ENCODE results near the gene TRAFD1. TPM values are rescaled to one million over a fixed set of nuclear protein-coding genes. Genes with fewer than 3 reads are reported as not detected.

TRAFD1 gene
- total and polyA plus RNA-seq, 9 of the 15 experiments (the other 6 are each of a cell fraction or from before 2014, with no cell fraction given), result 41.3 to 85.5 (median 54.5) TPM

DNA sequence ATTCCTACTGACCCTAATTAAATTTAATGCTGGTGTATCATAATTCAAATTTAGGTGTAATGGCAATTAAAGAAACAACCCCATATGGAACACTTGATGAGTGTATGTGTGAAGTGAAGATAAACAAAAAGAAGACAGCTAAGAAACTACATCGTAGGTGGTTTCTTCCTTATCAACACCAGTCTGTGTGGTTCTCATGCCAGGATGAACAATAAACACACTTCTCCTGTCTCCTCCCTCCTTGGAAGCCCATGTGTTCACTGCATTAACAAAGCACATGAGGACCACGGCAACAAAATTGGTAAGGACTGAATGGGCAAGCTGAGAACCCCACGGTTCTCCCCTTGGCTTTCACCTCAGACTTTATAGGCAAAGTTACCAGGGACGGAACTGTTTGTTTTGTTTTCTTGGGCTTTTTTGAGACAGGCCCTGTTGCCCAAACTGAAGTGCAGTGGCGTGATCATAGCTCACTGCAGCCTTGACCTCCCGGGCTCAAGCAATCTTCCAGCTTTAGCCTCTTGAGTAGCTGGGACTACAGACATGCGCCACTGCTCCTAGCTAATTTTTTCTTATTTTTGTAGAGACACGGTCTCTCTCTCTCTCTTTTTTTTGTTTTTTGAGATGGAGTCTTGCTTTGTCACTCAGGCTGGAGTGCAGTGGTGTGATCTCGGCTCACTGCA is 71.0 kb downstream of the TRAFD1 start (continued):
- TF ChIP-seq RBM15 (IDR thresholded peaks at IDR 0.05; ENCODE audit: insufficient read depth, low read length), result no peak
- TF ChIP-seq, protein P1, sequence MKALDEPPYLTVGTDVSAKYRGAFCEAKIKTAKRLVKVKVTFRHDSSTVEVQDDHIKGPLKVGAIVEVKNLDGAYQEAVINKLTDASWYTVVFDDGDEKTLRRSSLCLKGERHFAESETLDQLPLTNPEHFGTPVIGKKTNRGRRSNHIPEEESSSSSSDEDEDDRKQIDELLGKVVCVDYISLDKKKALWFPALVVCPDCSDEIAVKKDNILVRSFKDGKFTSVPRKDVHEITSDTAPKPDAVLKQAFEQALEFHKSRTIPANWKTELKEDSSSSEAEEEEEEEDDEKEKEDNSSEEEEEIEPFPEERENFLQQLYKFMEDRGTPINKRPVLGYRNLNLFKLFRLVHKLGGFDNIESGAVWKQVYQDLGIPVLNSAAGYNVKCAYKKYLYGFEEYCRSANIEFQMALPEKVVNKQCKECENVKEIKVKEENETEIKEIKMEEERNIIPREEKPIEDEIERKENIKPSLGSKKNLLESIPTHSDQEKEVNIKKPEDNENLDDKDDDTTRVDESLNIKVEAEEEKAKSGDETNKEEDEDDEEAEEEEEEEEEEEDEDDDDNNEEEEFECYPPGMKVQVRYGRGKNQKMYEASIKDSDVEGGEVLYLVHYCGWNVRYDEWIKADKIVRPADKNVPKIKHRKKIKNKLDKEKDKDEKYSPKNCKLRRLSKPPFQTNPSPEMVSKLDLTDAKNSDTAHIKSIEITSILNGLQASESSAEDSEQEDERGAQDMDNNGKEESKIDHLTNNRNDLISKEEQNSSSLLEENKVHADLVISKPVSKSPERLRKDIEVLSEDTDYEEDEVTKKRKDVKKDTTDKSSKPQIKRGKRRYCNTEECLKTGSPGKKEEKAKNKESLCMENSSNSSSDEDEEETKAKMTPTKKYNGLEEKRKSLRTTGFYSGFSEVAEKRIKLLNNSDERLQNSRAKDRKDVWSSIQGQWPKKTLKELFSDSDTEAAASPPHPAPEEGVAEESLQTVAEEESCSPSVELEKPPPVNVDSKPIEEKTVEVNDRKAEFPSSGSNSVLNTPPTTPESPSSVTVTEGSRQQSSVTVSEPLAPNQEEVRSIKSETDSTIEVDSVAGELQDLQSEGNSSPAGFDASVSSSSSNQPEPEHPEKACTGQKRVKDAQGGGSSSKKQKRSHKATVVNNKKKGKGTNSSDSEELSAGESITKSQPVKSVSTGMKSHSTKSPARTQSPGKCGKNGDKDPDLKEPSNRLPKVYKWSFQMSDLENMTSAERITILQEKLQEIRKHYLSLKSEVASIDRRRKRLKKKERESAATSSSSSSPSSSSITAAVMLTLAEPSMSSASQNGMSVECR (CRISPR knock-in tag; IDR thresholded peaks at IDR 0.05), result no peak

DNA sequence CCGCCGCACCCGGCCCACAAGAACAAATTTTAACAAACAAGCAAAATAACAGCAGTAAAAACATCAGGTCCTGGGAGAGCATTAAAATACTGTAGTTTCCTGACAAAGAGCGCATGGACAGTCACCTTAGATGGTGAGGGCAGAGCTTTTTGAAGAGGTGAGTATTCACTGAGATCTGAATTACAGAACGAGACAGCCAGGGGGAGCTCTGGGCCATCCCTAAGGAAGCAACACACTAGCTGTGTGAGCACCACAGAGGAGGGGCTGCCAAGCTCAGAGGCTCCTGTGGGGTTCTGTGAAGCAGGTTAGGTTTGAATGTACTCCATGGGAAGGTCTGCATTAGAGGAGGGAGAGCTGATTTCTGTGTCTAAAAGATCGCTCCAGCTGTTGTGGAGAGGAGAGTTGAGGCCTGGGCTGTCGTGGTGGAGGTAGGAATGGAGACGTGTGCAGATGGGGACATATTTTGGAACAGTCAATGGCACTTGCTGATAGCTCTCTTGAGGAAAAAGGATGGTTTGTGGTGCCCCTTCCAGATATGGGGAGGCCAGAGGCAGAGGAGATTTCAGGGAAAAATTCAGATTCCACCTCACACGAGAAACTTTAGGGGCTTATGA is 72.9 kb downstream of the TRAFD1 start:
- no peaks in the 10 kb centered on the region for H3K9me3 ChIP-seq (replicated peaks; ENCODE audit: control insufficient read depth, insufficient read depth, low read depth, low read length)
- ATAC-seq, result peak; percentile 100
- H4K20me1 ChIP-seq (replicated peaks; ENCODE audit: control insufficient read depth, insufficient read depth, low read length), result no peaks in the 10 kb centered on the region
- in situ Hi-C loops (cut with MboI) (loop anchor here (5.0 kb wide), 1 partner anchor 189 kb away; no protein-coding TSS in a partner anchor), intact Hi-C loops (cut with micrococcal nuclease) (loop anchor here (1.0 kb wide), 3 partner anchors 184 to 213 kb away; partner anchors contain the start of gene HECTD4)
- no peaks in the 10 kb centered on the region for H3K9me1 ChIP-seq (ENCODE audit: control insufficient read depth, insufficient read depth, low read length)
- no peak overlapping the region for H3K27ac ChIP-seq (ENCODE audit: extremely low read depth, low read depth, low read length)
- WGBS (ENCODE audit: insufficient coverage, low coverage, missing lambda C conversion rate), result 80% methylated on average over 9 of the region's 9 CpGs
- no TSS peak for BruUV-seq (replicated peaks)
- no peak overlapping the region for H2AFZ ChIP-seq (ENCODE audit: low read depth, low read length)
- FAIRE-seq, result peak; percentile 87
- ChIA-PET POLR2A (interaction anchor here (0.6 to 1.5 kb wide), 7 partner anchors 18 to 248 kb away, joined by 3 to 4 read pairs (median 3); no protein-coding TSS in a partner anchor), CTCF (ENCODE audit: low intra/inter-chr PET ratio) (interaction anchor here (1.3 to 2.3 kb wide), 2 partner anchors 189 to 211 kb away, joined by 4 to 15 read pairs; partner anchors contain the start of gene RPL6)
- peaks cover 0 to 3% of the 10 kb centered on the region in 2 experiments; a peak in 2 of 5 replicates for H3K4me1 ChIP-seq (replicated peaks in 1 of 2; ENCODE audit: control insufficient read depth in 2 of 2, insufficient read depth in 2 of 2, low read length in 2 of 2)
- no peak overlapping the region for H3K4me2 ChIP-seq (ENCODE audit: insufficient read depth, low read length)
- H3K79me2 ChIP-seq (ENCODE audit: control insufficient read depth, insufficient read depth, low read length), result no peaks in the 10 kb centered on the region
- no peaks in the 10 kb centered on the region for H3K27me3 ChIP-seq (ENCODE audit: control insufficient read depth in 2 of 2, insufficient read depth in 2 of 2, low read length in 2 of 2)
- H3K4me3 ChIP-seq, result no peak overlapping the region
- H3K9ac ChIP-seq (ENCODE audit: insufficient read depth in 1 of 2, low read depth in 2 of 2, low read length in 2 of 2), result no peak overlapping the region
- peak; percentile 31 to 77 (median 58) for DNase-seq (ENCODE audit: extremely low read depth in 1 of 4, low spot score in 3 of 4)
- peaks cover 61% of the 10 kb centered on the region for H3K36me3 ChIP-seq (ENCODE audit: control insufficient read depth, insufficient read depth, low read length)
- TF ChIP-seq POLR2A (conservative IDR thresholded peaks at IDR 0.05) (no peak), PRPF4 (IDR thresholded peaks at IDR 0.05; ENCODE audit: insufficient read depth, low read depth, low read length, poor library complexity, severe bottlenecking) (no peak), TBP (optimal IDR thresholded peaks at IDR 0.05; ENCODE audit: low read depth, low read length) (peak; percentile 4), ZNF3 (CRISPR knock-in tag; IDR thresholded peaks at IDR 0.05) (no peak), HEY1 (CRISPR knock-in tag; IDR thresholded peaks at IDR 0.05; ENCODE audit: borderline replicate concordance) (no peak), ZSCAN29 (IDR thresholded peaks at IDR 0.05) (no peak), SMARCC2 (IDR thresholded peaks at IDR 0.05; ENCODE audit: low read depth) (no peak), CEBPG (CRISPR knock-in tag; IDR thresholded peaks at IDR 0.05) (no peak), CEBPG (tag; conservative IDR thresholded peaks at IDR 0.05 in 1 of 2, IDR thresholded peaks at IDR 0.05 in 1 of 2) (no peak), ETV5 (CRISPR knock-in tag; IDR thresholded peaks at IDR 0.05; ENCODE audit: low read depth) (no peak), ZNF57 (CRISPR knock-in tag; IDR thresholded peaks at IDR 0.05) (no peak), ZNF785 (CRISPR knock-in tag; IDR thresholded peaks at IDR 0.05) (no peak)
- TF ChIP-seq, protein P2, sequence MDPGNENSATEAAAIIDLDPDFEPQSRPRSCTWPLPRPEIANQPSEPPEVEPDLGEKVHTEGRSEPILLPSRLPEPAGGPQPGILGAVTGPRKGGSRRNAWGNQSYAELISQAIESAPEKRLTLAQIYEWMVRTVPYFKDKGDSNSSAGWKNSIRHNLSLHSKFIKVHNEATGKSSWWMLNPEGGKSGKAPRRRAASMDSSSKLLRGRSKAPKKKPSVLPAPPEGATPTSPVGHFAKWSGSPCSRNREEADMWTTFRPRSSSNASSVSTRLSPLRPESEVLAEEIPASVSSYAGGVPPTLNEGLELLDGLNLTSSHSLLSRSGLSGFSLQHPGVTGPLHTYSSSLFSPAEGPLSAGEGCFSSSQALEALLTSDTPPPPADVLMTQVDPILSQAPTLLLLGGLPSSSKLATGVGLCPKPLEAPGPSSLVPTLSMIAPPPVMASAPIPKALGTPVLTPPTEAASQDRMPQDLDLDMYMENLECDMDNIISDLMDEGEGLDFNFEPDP (CRISPR knock-in tag; IDR thresholded peaks at IDR 0.05), result no peak
